H9 (cell line): ENCODE results near the gene TNFRSF17. TPM values are rescaled to one million over a fixed set of nuclear protein-coding genes. Genes with fewer than 3 reads are reported as not detected.
"Not testable (repeated sequence)": the region's sequence is repeated elsewhere in the genome, so short reads cannot be mapped to it uniquely, and the experiment has no call there.

Experiments
- DNase-seq: peaks from one replicate; pipeline ENCODE4 v3.0.0-alpha.2; 2017
- H2AFZ ChIP-seq: one replicate; pipeline ENCODE4 v1.6.1; 2013; ENCODE audit warnings: mild to moderate bottlenecking, low read length, control low read depth, moderate library complexity
- H2AK5ac ChIP-seq: 2 replicates; pipeline ENCODE4 v1.6.1; 2013; ENCODE audit warnings: low read length, control low read depth, mixed read lengths; ENCODE audit not compliant: insufficient read length
- H2BK120ac ChIP-seq: one replicate; pipeline ENCODE4 v1.6.1; 2013; ENCODE audit warnings: low read depth, mild to moderate bottlenecking, low read length, control low read depth, inconsistent platforms; ENCODE audit not compliant: poor library complexity, severe bottlenecking
- H2BK12ac ChIP-seq: 2 replicates; pipeline ENCODE4 v1.6.1; 2013; ENCODE audit warnings: low read length, control low read depth, mixed read lengths, low read depth; ENCODE audit not compliant: insufficient read length
- H2BK15ac ChIP-seq: 2 replicates; pipeline ENCODE4 v1.6.1; 2013; ENCODE audit warnings: low read depth, low read length, control low read depth
- H2BK20ac ChIP-seq: one replicate; pipeline ENCODE4 v1.6.1; 2013; ENCODE audit warnings: low read depth, mild to moderate bottlenecking, low read length, control low read depth, inconsistent platforms; ENCODE audit not compliant: poor library complexity, severe bottlenecking
- H2BK5ac ChIP-seq: 2 replicates; pipeline ENCODE4 v1.6.1; 2013; ENCODE audit warnings: low read length, control low read depth, mixed read lengths; ENCODE audit not compliant: insufficient read length
- H3K14ac ChIP-seq: 2 replicates; pipeline ENCODE4 v1.6.1; 2013; ENCODE audit warnings: low read length, control low read depth; ENCODE audit not compliant: insufficient read depth
- H3K18ac ChIP-seq: 2 replicates; pipeline ENCODE4 v1.6.1; 2013; ENCODE audit warnings: low read depth, mild to moderate bottlenecking, mixed read lengths, low read length, control low read depth; ENCODE audit not compliant: insufficient read length
- H3K23ac ChIP-seq: 2 replicates; pipeline ENCODE4 v1.6.1; 2013; ENCODE audit warnings: low read length, control low read depth, mixed read lengths, low read depth; ENCODE audit not compliant: insufficient read length
- H3K23me2 ChIP-seq: 2 replicates; pipeline ENCODE4 v1.6.1; 2013; ENCODE audit warnings: low read depth, mild to moderate bottlenecking, mixed read lengths, low read length, control low read depth; ENCODE audit not compliant: insufficient read length, poor library complexity, severe bottlenecking
- H3K27ac ChIP-seq: 2 replicates; pipeline ENCODE4 v1.5.1; 2013; ENCODE audit warnings: low read length, control low read depth, mixed read lengths, low read depth; ENCODE audit not compliant: insufficient read length
- H3K27me3 ChIP-seq: 2 replicates; pipeline ENCODE4 v1.6.1; 2013; ENCODE audit warnings: low read length, control low read depth, inconsistent platforms; ENCODE audit not compliant: insufficient read depth
- H3K4ac ChIP-seq: 2 replicates; pipeline ENCODE4 v1.6.1; 2013; ENCODE audit warnings: low read depth, mild to moderate bottlenecking, control low read depth, inconsistent platforms, low read length, moderate library complexity
- H3K4me1 ChIP-seq: 2 replicates; pipeline ENCODE4 v1.6.1; 2013; ENCODE audit warnings: low read length, control low read depth, inconsistent platforms; ENCODE audit not compliant: insufficient read depth
- H3K4me2 ChIP-seq: 2 replicates; pipeline ENCODE4 v1.6.1; 2013; ENCODE audit warnings: low read length, control low read depth, mixed read lengths; ENCODE audit not compliant: insufficient read length, insufficient read depth
- H3K56ac ChIP-seq: 2 replicates; pipeline ENCODE4 v1.6.1; 2013; ENCODE audit warnings: low read depth, mild to moderate bottlenecking, mixed read lengths, low read length, control low read depth; ENCODE audit not compliant: insufficient read length
- H3K79me1 ChIP-seq: 2 replicates; pipeline ENCODE4 v1.6.1; 2013; ENCODE audit warnings: low read depth, mild to moderate bottlenecking, moderate library complexity, low read length, control low read depth, inconsistent platforms; ENCODE audit not compliant: insufficient read depth, poor library complexity, severe bottlenecking
- H3K79me2 ChIP-seq: 2 replicates; pipeline ENCODE4 v1.6.1; 2013; ENCODE audit warnings: low read length, control low read depth, inconsistent platforms; ENCODE audit not compliant: insufficient read depth
- H3K9ac ChIP-seq: 2 replicates; pipeline ENCODE4 v1.6.1; 2013; ENCODE audit warnings: low read length, control low read depth, mixed read lengths; ENCODE audit not compliant: insufficient read length; ENCODE audit errors: extremely low read depth
- H3K9me3 ChIP-seq: one replicate; pipeline ENCODE4 v1.6.1; 2013; ENCODE audit warnings: low read depth, low read length, inconsistent platforms; ENCODE audit not compliant: control insufficient read depth
- H3T11ph ChIP-seq: one replicate; pipeline ENCODE4 v1.6.1; 2013; ENCODE audit warnings: mild to moderate bottlenecking, low read length, control low read depth, inconsistent platforms
- H4K20me1 ChIP-seq: one replicate; pipeline ENCODE4 v1.6.1; 2013; ENCODE audit not compliant: control insufficient read depth, insufficient read length, insufficient read depth
- H4K5ac ChIP-seq: 2 replicates; pipeline ENCODE4 v1.6.1; 2013; ENCODE audit warnings: low read depth, mild to moderate bottlenecking, mixed read lengths, low read length, control low read depth; ENCODE audit not compliant: insufficient read length
- H4K8ac ChIP-seq: replicated peaks from 2 replicates; pipeline ENCODE4 v1.6.1; 2013; ENCODE audit warnings: low read length, control low read depth, mixed read lengths, low read depth; ENCODE audit not compliant: insufficient read length
- H4K91ac ChIP-seq: 2 replicates; pipeline ENCODE4 v1.6.1; 2013; ENCODE audit warnings: low read depth, mild to moderate bottlenecking, moderate library complexity, mixed read lengths, low read length, control low read depth; ENCODE audit not compliant: insufficient read length
- H3K27ac Mint-ChIP-seq, 3 experiments: 2 replicates in 2 of 3; 3 replicates in 1 of 3; pipeline ENCODE4 v1.8.0; 2020 to 2021; ENCODE audit warnings: mixed read lengths in 3 of 3, mild to moderate bottlenecking in 1 of 3, moderate library complexity in 1 of 3
- H3K27me3 Mint-ChIP-seq: 2 replicates; pipeline ENCODE4 v1.8.0; 2021; ENCODE audit warnings: low read depth, mild to moderate bottlenecking, moderate library complexity, mixed read lengths
- H3K36me3 Mint-ChIP-seq, 3 experiments: 2 replicates in 2 of 3; 3 replicates in 1 of 3; pipeline ENCODE4 v1.8.0; 2020 to 2021; ENCODE audit warnings: low read depth in 3 of 3, mixed read lengths in 3 of 3; ENCODE audit not compliant: insufficient read depth in 1 of 3
- H3K4me1 Mint-ChIP-seq, 2 experiments: 2 replicates each; pipeline ENCODE4 v1.8.0; 2020; ENCODE audit warnings: mixed read lengths in 2 of 2
- H3K4me3 Mint-ChIP-seq, 2 experiments: 2 replicates in 1 of 2; 3 replicates in 1 of 2; pipeline ENCODE4 v1.8.0; 2020 to 2021; ENCODE audit warnings: mild to moderate bottlenecking in 2 of 2, mixed read lengths in 2 of 2, moderate library complexity in 1 of 2
- H3K9me3 Mint-ChIP-seq, 2 experiments: 2 replicates in 1 of 2; 3 replicates in 1 of 2; pipeline ENCODE4 v1.8.0; 2020; ENCODE audit warnings: mild to moderate bottlenecking in 2 of 2, mixed read lengths in 2 of 2, moderate library complexity in 1 of 2
- CTCF ChIP-seq: fragments of 200-600 bp; sonication (generic); conservative IDR thresholded peaks from 3 replicates; pipeline ENCODE4 v1.8.0; 2021; ENCODE audit warnings: antibody characterized with exemption, mild to moderate bottlenecking
- whole genome bisulfite sequencing: extraction: QIAGEN DNeasy Blood & Tissue Kit; methylation state at CpG from one replicate; pipeline ENCODE4 v1.1.7; 2013; ENCODE audit warnings: missing lambda C conversion rate, low lambda C conversion rate, mixed read lengths; ENCODE audit not compliant: insufficient read length; ENCODE audit errors: extremely low coverage; 5-methylcytosine and 5-hydroxymethylcytosine counted together
- total RNA-seq: library from RNA; stranded (reverse); gene quantifications from 2 replicates; pipeline ENCODE4 v1.2.1, GENCODE V29; 2021

The TNFRSF17 gene
- total RNA-seq, 1 experiment from 2014 or later = not detected

- Histone ChIP-seq H4K20me1 (no peaks in the 10 kb centered on the region), H3K4me1 (peaks cover 3% of the 10 kb centered on the region; the same call in 1 of the 2 replicates), H3K14ac (no peak overlapping the region), H2BK20ac (no peak overlapping the region), H3T11ph (no peak overlapping the region), H3K23ac (no peak overlapping the region), H3K18ac (no peak overlapping the region), H2AFZ (no peak overlapping the region), H2BK5ac (no peak overlapping the region), H3K27ac (no peak overlapping the region), H4K91ac (no peak overlapping the region), H3K56ac (no peak overlapping the region), H4K8ac (no peak overlapping the region), H3K79me2 (peaks cover 29% of the 10 kb centered on the region), H2BK12ac (no peak overlapping the region), H4K5ac (no peak overlapping the region), H3K4me2 (peak overlapping the region; percentile 61), H3K9ac (no peak overlapping the region), H3K27me3 (no peaks in the 10 kb centered on the region), H3K79me1 (no peaks in the 10 kb centered on the region), H2AK5ac (no peak overlapping the region), H2BK15ac (no peak overlapping the region), H3K9me3 (no peaks in the 10 kb centered on the region), H3K23me2 (no peaks in the 10 kb centered on the region), H3K4ac (no peak overlapping the region), H2BK120ac (no peak overlapping the region)
- H3K27ac Mint-ChIP-seq = peak overlapping the region in 2 of 3 experiments; percentile 11 to 26; a peak in 2 of 7 replicates
- TF ChIP-seq CTCF = no peak
- H3K9me3 Mint-ChIP-seq = peaks cover 0 to 3% of the 10 kb centered on the region in 2 experiments; a peak in 1 of 5 replicates
- H3K4me3 Mint-ChIP-seq = peak overlapping the region; percentile 86 to 88
- H3K36me3 Mint-ChIP-seq = peaks cover 4 to 10% (median 10%) of the 10 kb centered on the region in 3 experiments; a peak in 4 of 7 replicates
- WGBS = no CpG with 5 or more reads among the region's 13 CpGs
- DNase-seq = no peak
- H3K27me3 Mint-ChIP-seq = peaks cover 5% of the 10 kb centered on the region; the same call in 1 of the 2 replicates
- peaks cover 24 to 25% of the 10 kb centered on the region in 2 experiments for H3K4me1 Mint-ChIP-seq
Observed at GRCh38 chr16:11916524-11917285, 48.3 kb upstream of the TNFRSF17 start.

- not testable (repeated sequence) for H2BK20ac ChIP-seq, H3K9ac ChIP-seq, H4K8ac ChIP-seq, H3K4me3 Mint-ChIP-seq, H3T11ph ChIP-seq, H3K4me1 Mint-ChIP-seq, H3K4me2 ChIP-seq, H3K79me2 ChIP-seq, H3K4ac ChIP-seq, H4K20me1 ChIP-seq, H2AK5ac ChIP-seq, H3K9me3 Mint-ChIP-seq, H4K91ac ChIP-seq, DNase-seq, H3K9me3 ChIP-seq, H3K56ac ChIP-seq, H2BK12ac ChIP-seq, H3K27me3 Mint-ChIP-seq, H2AFZ ChIP-seq, H3K36me3 Mint-ChIP-seq, H3K79me1 ChIP-seq, H4K5ac ChIP-seq, H3K18ac ChIP-seq, H2BK15ac ChIP-seq, H3K23me2 ChIP-seq, H3K27me3 ChIP-seq, H3K27ac ChIP-seq, H3K14ac ChIP-seq, H3K23ac ChIP-seq, H2BK120ac ChIP-seq, H2BK5ac ChIP-seq, H3K27ac Mint-ChIP-seq, H3K4me1 ChIP-seq
- no CpG with 5 or more reads among the region's 10 CpGs for WGBS
Observed at GRCh38 chr16:11924046-11924445, 41.0 kb upstream of the TNFRSF17 start.
